NCI-H2107 treated with DMSO at 0.1 percent for 48 hours (cell line): ENCODE data around the gene TYW1B.
"Not testable (repeated sequence)": the region's sequence is repeated elsewhere in the genome, so short reads cannot be mapped to it uniquely, and the experiment has no call there.

Experiments used
- DNase-seq: peaks from one replicate; lab custom pipeline; 2025; ENCODE audit not compliant: unreplicated experiment; lab: John Stamatoyannopoulos, UW

TYW1B gene

DNA sequence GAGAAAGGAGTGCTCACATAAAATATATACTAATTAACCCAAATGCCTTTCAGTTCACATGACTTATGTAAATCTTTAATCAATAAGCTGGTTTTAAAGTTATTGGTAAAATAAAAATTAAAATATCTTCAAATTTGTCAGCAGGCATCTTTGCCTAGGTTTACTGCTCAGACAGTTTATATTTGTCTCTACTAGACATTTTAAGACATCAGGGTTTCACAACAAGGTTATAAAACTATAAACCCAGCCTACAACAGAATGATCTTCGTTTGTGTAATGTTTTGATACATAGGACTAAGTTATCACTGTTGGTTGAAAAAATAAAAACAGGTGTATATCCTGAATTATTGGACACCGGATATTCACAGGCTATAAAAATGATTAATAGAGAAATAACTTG is 67.4 kb downstream of the TYW1B start:
- DNase-seq = no peak

DNA sequence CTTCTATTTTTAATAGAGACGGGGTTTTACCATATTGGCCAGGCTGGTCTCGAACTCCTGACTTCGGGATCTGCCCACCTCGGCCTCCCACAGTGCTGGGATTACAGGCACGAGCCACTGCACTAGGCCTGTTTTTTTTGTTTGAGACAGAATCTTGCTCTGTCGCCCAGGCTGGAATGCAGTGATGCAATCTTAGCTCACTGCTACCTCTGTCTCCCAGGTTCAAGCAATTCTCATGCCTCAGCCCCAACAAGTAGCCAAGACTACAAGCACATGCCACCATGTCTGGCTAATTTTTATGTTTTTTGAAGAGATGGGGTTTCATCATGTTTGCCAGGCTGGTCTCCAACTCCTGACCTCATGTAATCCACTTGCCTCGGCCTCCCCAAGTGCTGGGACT is 73.7 kb downstream of the TYW1B start:
- DNase-seq = no peak

DNA sequence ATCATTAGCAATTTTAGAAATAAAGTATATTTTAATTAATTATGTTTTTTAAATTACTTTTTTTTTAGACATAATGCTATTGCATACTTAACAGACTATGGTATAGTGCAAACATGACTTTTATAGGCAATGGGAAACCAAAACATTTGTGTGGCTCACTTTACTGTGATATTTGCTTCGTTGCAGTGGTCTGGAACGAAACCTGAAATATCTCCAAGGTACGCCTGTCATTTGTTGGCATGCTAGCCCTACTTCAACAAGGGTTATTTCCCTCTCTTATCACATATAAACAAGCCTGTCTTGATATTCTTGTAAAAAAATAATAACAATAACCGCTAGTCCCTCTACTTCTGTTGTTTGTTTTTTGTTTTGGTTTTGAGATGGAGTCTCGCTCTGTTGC is 74.2 kb downstream of the TYW1B start:
- no peak for DNase-seq

DNA sequence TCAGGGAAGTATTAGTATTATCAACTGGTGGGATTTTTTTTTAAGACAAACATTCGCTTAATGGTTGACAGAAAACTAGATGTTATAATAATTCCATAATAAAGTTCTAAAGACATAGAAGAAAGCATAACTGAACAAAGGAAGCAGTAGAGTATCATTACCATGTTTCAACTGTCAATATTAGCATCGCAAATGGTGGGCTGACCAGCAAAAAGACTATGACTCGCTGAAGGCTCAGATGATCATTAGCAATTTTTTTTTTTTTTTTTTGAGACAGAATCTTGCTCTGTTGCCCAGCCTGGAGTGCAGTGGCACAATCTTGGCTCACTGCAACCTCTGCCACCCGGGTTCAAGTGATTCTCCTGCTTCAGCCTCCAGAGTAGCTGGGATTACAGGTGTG is 74.8 kb downstream of the TYW1B start:
- DNase-seq = not testable (repeated sequence)

DNA sequence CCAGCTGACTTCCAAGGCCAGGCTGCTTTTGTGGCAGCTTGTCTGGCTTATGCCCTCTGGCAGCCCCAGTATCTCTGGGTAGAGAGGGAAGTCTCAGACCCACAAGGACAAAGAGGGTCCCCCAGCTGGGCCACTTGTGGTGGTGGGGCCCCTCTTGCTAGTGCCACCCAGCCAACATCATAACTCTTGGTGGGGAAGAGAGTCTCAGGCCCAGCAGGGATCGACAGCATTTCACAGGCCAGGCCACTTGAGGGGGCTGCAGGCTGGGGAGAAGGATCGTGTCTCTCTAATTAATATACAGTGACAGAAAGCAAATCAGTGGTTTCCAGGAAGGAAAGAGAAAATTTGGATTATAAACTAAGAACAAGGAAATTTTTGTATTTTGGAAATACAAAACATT is 76.0 kb downstream of the TYW1B start:
- no peak for DNase-seq

DNA sequence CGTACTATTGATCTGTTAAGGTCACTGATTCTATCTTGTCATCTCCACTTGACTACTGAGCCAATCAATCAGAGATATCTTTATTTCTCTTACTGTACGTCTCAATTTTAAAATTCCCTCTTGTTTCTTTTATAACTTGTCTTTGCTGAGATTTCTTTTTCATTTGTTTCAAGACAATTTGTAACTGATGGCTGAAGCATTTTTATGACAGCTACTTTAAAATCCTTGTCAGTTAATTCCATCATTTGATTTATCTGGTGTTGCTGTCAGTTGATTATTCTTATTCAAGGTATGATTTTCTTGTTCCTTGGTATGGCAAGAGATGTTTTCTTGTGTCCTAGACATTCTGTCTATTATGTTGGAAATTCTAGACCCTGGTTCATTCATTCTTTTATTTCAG is 76.6 kb downstream of the TYW1B start:
- no peak for DNase-seq

DNA sequence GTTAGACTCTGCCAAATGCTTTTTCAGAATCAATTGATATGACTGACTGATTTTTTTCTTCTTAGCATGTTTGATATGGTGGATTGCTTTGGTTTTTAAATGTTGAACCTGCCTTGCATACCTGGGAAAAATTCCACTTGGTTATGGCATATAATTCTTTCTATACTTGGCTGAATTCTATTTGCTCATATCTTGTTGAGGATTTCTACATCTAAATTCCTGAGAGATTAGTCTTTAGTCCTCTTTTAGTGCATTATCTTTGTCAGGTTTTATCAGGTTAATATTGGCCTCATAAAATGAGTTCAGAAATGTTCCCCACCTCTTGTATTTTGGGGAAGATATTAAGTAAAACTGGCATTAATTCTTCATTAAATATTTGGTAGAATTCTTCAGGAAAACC is 79.4 kb downstream of the TYW1B start:
- DNase-seq = not testable (repeated sequence)

DNA sequence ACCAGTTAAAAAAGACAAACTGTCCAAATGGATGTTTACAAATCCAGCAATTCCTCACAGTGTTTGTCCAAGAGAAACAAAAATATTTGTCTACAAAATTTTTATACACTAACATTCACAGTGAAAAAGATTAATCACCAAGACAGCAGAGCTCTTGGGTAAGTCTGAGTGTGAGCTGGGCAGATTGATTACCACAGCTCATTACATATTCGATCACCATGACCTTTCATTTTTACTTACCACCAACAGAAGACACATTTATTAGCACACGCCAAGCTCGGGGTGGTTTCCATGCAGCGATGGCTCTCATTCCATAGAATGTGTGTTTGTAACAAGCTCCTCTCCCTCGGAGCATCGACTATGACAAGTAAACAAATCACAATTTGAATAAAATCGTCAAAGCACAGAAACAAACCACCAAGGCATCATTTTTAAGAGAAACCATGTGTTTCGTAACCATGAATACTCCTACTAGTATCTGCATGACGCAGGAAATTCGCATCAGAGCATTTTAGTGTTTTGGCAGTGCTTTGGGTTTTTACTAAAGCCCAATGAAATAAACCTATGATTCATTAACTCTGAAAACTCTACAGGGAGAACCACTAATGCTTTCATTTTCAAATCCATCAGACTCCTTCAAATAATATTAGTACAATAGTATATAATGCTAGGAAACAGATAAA is 83.6 kb downstream of the TYW1B start:
- not testable (repeated sequence) for DNase-seq

DNA sequence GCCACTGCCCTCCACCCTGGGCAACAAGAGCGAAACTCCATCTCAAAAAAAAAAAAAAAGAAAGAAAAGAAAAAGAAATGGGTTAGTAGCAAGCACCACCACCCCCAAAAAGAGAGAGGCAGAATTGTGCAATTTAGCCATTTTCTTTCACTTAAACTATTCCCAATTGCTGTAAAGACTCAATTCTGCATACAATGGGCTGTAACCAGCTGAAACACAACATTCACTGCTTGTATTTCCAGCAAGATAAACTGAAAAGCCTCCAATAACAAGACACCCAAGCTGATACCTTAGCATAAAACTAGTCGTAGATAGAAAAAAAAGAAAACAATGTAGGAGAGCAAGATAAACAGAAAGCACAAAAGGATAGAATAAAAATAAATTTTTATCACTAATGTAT is 84.2 kb downstream of the TYW1B start:
- not testable (repeated sequence) for DNase-seq

DNA sequence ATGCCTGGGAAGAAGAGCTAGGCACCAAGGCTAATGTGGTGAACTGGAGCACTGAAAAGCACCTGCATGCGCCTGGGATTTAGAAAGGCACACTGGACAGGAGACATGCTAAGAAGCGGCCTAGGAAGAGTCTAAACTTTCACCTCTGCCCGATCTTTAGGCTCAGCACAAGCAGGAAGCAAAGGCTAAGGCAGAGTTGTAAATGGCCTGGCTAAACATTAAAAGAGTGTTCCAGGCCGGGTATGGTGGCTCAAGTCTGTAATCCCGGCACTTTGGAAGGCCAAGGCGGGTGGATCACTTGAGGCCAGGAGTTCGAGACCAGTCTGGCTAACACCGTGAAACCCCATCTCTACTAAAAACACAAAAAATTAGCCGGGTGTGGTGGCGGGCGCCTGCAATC is 88.3 kb downstream of the TYW1B start:
- not testable (repeated sequence) for DNase-seq

DNA sequence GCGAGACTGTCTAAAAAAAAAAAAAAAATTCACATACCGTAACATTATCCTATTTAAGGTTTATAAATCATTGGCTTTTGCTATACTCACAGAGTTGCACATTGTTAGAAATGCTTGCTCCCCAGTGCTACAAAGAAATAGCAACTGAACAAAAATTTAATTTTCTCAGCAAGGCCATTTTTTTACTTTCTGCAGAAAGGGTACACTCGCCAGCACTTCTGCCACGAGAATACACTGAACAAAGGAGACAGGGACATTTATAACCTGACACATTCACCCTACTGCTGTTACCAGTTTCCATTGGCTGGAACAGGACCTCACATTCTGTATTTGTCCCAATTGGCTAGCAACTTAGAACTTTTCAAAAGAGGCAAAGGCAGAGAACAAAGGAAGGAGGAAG is 92.1 kb downstream of the TYW1B start:
- DNase-seq = not testable (repeated sequence)

DNA sequence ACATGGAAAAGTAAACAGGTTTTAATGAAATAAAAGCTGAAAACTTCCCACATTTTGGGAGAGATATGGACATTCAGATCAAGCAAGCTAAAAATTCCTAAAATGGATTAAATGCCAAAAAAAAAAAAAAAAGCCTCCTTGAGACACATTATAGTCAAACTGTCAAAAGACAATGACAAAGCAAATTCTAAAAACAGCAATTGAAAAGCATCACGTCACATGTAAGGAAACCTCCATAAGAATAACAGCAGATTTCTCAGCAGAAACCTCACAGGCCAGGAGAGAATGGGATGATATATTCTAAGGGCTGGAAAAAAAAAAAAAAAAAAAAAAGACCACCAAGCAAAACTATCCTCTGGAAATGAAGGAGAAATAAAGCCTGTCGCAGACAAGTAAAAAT is 97.2 kb downstream of the TYW1B start:
- not testable (repeated sequence) for DNase-seq

DNA sequence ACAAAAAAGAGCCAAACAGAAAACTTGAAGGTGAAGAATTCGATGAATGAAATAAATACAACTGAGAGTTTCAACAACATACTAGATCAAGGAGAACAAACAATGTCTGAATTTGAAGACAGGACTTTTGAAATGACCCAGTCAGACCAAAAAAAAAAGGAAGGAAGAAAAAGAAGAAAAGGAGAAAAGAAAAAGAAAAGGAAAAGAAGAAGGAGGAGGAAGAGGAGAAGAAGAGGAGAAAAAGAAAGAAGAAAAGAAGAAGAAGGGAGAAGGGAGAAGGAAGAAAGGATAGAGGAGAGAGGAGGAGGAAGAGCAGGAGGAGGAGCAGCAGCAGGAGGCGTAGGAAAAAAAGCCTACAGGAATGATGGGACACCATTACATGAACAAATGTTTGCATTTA is 97.6 kb downstream of the TYW1B start:
- DNase-seq = not testable (repeated sequence)

DNA sequence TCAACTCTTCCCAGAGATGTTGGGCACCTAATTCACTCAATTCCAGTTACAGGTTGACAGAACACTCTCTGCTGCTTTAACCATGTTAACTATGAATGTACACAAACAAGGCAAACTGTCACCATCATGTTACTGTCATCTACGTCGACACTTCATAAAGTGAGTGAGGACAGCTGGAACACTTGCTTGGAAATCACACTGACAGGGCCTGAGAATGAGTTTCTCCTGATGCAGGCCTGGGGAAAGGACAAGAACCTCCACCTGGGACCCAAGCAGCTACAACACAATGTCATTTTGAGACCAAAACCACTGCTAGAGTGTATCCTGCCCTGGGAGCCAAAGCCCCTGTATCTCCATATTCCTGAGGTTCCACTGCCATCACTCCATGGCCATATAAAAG is 98.9 kb downstream of the TYW1B start:
- not testable (repeated sequence) for DNase-seq

DNA sequence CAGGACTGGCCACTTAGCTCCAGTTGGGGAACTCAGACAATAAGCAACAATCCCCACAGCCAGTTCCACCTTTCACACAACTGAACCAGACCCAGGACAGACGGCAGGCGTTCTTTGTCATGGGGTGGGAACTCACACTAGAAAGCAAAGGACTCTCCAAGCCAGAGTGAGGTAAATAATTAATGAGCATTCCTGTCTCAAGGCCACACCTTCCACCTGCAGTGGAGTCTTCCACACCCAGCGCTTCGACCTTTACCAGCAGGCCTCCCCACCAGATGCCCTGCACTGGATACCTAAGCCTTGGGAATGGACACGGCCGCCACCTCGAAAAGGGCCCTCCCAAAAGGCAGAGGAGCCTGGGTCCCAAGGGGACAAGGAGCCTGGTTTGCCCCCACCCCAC is 105.3 kb downstream of the TYW1B start:
- not testable (repeated sequence) for DNase-seq

DNA sequence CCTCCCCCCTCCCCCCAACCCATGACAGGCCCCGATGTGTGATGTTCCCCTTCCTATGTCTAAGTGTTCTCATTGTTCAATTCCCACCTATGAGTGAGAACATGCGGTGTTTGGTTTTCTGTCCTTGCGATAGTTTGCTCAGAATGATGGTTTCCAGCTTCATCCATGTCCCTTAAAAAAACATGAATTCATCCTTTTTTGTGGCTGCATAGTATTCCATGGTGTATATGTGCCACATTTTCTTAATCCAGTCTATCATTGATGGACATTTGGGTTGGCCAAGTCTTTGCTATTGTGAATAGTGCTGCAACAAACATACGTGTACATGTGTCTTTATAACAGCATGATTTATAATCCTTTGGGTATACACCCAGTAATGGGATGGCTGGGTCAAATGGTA is 107.1 kb downstream of the TYW1B start:
- DNase-seq = not testable (repeated sequence)

DNA sequence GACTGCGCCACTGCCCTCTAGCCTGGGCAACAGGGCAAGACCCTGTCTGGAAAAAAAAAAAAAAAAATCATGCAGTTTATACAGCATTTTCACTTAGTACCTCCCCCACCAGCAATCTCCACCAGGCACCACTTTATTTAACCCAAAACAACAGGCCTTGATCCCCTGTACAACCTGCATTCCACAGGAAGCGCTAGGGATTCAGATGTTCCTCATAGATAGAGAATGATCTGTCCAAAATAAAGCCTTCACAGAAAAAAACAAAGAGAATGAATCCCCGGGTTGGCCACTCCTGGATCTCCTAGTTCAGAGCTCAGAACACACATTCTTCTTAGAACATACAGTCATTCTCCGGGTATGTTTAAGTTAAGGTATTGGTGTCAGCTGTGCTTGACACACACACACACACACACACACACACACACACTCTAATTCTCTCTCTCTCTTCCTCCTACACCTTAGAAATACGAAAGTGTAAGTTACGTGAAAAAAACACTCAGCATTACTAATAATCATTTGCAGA is 110.7 kb downstream of the TYW1B start:
- not testable (repeated sequence) for DNase-seq

DNA sequence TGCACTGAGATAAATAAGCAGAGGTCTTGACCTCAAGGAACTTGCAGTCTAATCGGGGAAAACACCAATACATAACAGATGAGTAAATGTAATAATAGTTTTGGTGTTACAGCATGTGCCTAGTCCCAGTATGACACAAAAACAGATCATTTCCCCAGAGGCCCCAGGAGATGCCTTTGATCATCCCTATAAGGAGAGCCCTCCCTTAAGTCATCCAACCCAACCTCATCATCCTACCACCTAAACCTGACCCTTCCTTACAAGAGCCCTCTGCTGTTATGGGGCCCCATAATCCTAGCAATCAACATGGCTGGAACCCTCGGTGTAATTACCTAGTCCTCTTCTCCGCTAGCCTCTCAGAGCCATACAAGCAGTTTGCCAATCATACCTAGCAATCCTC is 116.1 kb downstream of the TYW1B start:
- DNase-seq = not testable (repeated sequence)

DNA sequence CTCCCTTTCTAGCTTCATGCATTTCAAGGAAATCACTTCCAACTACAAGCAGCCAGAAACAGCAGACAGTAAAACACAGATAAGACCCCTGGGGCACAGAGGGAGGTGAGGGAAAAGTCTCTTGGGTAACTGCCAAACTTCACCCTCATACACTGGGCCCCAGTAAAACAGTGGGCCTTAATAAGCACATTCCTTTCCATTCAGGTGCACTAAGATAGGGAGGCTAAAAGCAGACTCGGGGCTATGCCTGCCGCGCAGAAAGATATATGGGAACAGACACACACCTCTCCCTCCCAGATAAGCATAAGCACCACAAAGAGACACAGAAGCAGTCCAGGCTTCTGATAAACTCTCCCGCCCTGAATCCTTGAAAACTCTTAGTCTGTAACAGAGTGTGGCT is 117.0 kb downstream of the TYW1B start:
- DNase-seq = no peak

DNA sequence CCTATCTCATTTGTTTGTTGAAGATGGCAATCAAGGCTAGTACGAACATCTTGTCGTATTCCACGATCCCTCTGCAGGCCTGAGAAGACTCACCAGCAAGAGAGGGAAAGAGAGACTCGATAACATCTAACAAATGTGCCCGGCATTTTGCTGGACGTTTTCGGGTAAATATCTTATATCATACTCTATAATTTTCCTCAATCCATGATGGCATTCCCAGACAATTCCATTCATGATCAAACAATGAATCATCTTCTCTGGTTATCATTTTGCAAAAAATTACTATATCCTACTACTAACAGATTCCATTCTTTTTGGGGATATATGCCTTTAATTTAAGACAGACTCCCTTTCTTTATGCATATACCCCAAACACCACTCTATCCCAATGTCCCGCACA is 118.1 kb downstream of the TYW1B start:
- no peak for DNase-seq

DNA sequence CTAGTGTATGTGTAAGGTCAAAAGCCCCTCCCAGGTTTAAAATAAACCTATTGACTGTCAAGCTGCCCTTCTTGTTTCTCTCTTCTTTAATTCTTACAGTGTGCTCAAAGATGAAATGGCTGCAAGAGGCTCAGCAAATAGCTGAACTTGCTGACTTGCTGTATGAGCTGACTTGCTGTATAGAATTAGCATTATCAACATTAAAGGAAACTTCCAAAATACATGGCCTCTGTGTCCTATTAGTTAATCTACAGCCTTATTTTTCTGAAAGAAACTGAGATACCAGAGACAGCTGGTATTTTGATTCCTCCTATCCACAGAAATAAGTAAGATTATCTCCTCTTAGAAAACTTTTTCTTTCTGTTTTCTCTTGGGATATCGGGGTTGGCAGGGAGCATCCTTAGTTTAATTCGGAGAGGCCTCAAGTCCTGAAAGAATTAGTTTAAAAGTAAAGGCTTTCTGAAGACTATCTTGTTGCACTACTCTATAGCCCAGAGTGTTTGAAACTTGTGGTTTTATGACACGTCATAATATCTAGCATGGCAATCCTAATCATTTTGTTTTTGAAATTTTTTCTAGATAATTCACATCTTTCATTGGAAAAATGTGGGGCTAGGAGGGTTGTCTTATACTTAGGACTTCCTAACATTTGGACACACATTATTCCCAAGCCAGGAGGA is 119.5 kb downstream of the TYW1B start:
- DNase-seq = not testable (repeated sequence)

DNA sequence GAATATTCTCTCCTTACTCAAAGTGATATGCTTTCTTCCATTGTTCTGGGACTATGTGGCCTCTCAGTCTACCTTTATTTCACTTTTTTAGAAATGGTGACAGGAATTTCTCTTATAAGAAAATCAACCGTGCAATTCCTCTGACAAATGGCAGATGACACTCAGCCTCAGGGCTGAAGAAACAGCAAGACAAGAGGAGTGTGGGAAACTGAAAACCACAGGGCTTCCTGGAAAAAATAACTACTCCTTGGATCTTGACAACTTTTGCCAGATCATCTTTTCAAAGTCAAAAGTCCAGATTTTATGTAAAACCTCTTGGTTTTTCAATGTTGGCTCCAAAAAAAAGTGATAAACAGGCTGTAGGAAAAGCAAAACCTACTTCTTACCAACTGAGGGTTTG is 121.5 kb downstream of the TYW1B start:
- no peak for DNase-seq

DNA sequence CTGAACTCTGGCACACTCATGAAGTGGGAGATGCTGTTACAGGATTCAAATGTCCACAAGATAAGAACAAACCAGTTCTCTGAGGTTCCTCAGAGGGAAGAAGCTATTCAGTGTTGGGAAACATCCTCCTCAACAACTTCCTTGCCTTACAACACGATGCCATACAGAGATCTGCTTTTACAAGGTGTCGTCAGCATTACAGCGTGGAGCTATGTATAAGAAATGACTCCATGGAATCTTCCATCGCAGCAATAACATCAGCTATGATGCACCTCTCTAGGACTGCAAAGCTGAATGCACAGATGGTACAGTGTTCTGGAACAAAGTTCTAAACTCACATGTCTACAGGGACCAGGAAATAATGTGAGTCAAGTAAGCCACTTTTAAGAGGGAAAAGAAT is 122.3 kb downstream of the TYW1B start:
- DNase-seq = not testable (repeated sequence)
